ENCODE data around the gene LELP1.

LELP1 gene

GRCh38 chr1:153248176-153248879, 45.1 kb downstream of the LELP1 start:
- no peak overlapping the region for H3K4me3 ChIP-seq (ENCODE audit: low read depth, low read length)
- H3K4me1 ChIP-seq (ENCODE audit: control insufficient read depth, insufficient read depth, low read length): no peaks in the 10 kb centered on the region
- peaks cover 3% of the 10 kb centered on the region; the same call in 1 of the 2 replicates for H3K9me3 ChIP-seq (ENCODE audit: control insufficient read depth, insufficient read depth, low read depth, low read length)
- H3K9ac ChIP-seq (ENCODE audit: low read length): no peak overlapping the region
- H3K27ac ChIP-seq (ENCODE audit: low read depth, low read length): no peak overlapping the region
- H3K27me3 ChIP-seq (ENCODE audit: control insufficient read depth, insufficient read depth, low read length): peaks cover 27% of the 10 kb centered on the region
- H3K36me3 ChIP-seq (ENCODE audit: control insufficient read depth, insufficient read depth, low read length): no peaks in the 10 kb centered on the region

- peaks cover 33% of the 10 kb centered on the region for H3K27me3 ChIP-seq (ENCODE audit: control insufficient read depth, insufficient read depth, low read length)
- H3K36me3 ChIP-seq (ENCODE audit: control insufficient read depth, insufficient read depth, low read length): no peaks in the 10 kb centered on the region
- no peak overlapping the region for H3K4me3 ChIP-seq (ENCODE audit: low read depth, low read length)
- no peak overlapping the region for H3K9ac ChIP-seq (ENCODE audit: low read length)
- no peak overlapping the region for H3K27ac ChIP-seq (ENCODE audit: low read depth, low read length)
- H3K9me3 ChIP-seq (ENCODE audit: control insufficient read depth, insufficient read depth, low read depth, low read length): no peaks in the 10 kb centered on the region
- H3K4me1 ChIP-seq (ENCODE audit: control insufficient read depth, insufficient read depth, low read length): no peaks in the 10 kb centered on the region
These were observed 46.9 kb downstream of the LELP1 start for GRCh38 chr1:153250166-153250565.

GRCh38 chr1:153251087-153251486, 47.9 kb downstream of the LELP1 start:
- H3K27ac ChIP-seq (ENCODE audit: low read depth, low read length): no peak overlapping the region
- H3K36me3 ChIP-seq (ENCODE audit: control insufficient read depth, insufficient read depth, low read length): no peaks in the 10 kb centered on the region
- H3K4me1 ChIP-seq (ENCODE audit: control insufficient read depth, insufficient read depth, low read length): no peaks in the 10 kb centered on the region
- H3K27me3 ChIP-seq (ENCODE audit: control insufficient read depth, insufficient read depth, low read length): peaks cover 30% of the 10 kb centered on the region
- no peaks in the 10 kb centered on the region for H3K9me3 ChIP-seq (ENCODE audit: control insufficient read depth, insufficient read depth, low read depth, low read length)
- H3K9ac ChIP-seq (ENCODE audit: low read length): no peak overlapping the region
- no peak overlapping the region for H3K4me3 ChIP-seq (ENCODE audit: low read depth, low read length)

GRCh38 chr1:153251562-153251961, 48.3 kb downstream of the LELP1 start:
- H3K27ac ChIP-seq (ENCODE audit: low read depth, low read length): no peak overlapping the region
- no peak overlapping the region for H3K9ac ChIP-seq (ENCODE audit: low read length)
- no peaks in the 10 kb centered on the region for H3K9me3 ChIP-seq (ENCODE audit: control insufficient read depth, insufficient read depth, low read depth, low read length)
- no peaks in the 10 kb centered on the region for H3K4me1 ChIP-seq (ENCODE audit: control insufficient read depth, insufficient read depth, low read length)
- no peaks in the 10 kb centered on the region for H3K36me3 ChIP-seq (ENCODE audit: control insufficient read depth, insufficient read depth, low read length)
- H3K4me3 ChIP-seq (ENCODE audit: low read depth, low read length): no peak overlapping the region
- H3K27me3 ChIP-seq (ENCODE audit: control insufficient read depth, insufficient read depth, low read length): peaks cover 25% of the 10 kb centered on the region

- no peak overlapping the region for H3K27ac ChIP-seq (ENCODE audit: low read depth, low read length)
- H3K9ac ChIP-seq (ENCODE audit: low read length): no peak overlapping the region
- H3K4me1 ChIP-seq (ENCODE audit: control insufficient read depth, insufficient read depth, low read length): no peaks in the 10 kb centered on the region
- H3K9me3 ChIP-seq (ENCODE audit: control insufficient read depth, insufficient read depth, low read depth, low read length): no peaks in the 10 kb centered on the region
- peaks cover 23% of the 10 kb centered on the region for H3K27me3 ChIP-seq (ENCODE audit: control insufficient read depth, insufficient read depth, low read length)
- no peaks in the 10 kb centered on the region for H3K36me3 ChIP-seq (ENCODE audit: control insufficient read depth, insufficient read depth, low read length)
- no peak overlapping the region for H3K4me3 ChIP-seq (ENCODE audit: low read depth, low read length)
These were observed 48.8 kb downstream of the LELP1 start for GRCh38 chr1:153251988-153252387.

GRCh38 chr1:153253076-153253475, 49.8 kb downstream of the LELP1 start:
- Histone ChIP-seq H3K4me3 (ENCODE audit: low read depth, low read length) (no peak overlapping the region), H3K27me3 (ENCODE audit: control insufficient read depth, insufficient read depth, low read length) (peaks cover 21% of the 10 kb centered on the region), H3K36me3 (ENCODE audit: control insufficient read depth, insufficient read depth, low read length) (no peaks in the 10 kb centered on the region), H3K27ac (ENCODE audit: low read depth, low read length) (no peak overlapping the region), H3K4me1 (ENCODE audit: control insufficient read depth, insufficient read depth, low read length) (no peaks in the 10 kb centered on the region), H3K9ac (ENCODE audit: low read length) (no peak overlapping the region), H3K9me3 (ENCODE audit: control insufficient read depth, insufficient read depth, low read depth, low read length) (no peaks in the 10 kb centered on the region)

- Histone ChIP-seq H3K4me3 (ENCODE audit: low read depth, low read length) (no peak overlapping the region), H3K9me3 (ENCODE audit: control insufficient read depth, insufficient read depth, low read depth, low read length) (no peaks in the 10 kb centered on the region), H3K27me3 (ENCODE audit: control insufficient read depth, insufficient read depth, low read length) (peaks cover 24% of the 10 kb centered on the region), H3K27ac (ENCODE audit: low read depth, low read length) (no peak overlapping the region), H3K36me3 (ENCODE audit: control insufficient read depth, insufficient read depth, low read length) (no peaks in the 10 kb centered on the region), H3K9ac (ENCODE audit: low read length) (no peak overlapping the region), H3K4me1 (ENCODE audit: control insufficient read depth, insufficient read depth, low read length) (no peaks in the 10 kb centered on the region)
These were observed 50.5 kb downstream of the LELP1 start for GRCh38 chr1:153253693-153254092.

Measured in HUES6 (cell line).